Muscle layer of colon (tissue), 2 donors: Measurements from ENCODE around the gene EEPD1.

Source experiments
- H3K27ac ChIP-seq: one replicate; pipeline ENCODE4 v1.7.0; 2013; ENCODE audit warnings: low read depth, mild to moderate bottlenecking, low read length, moderate library complexity
- H3K27me3 ChIP-seq, 2 donors: one replicate each; pipeline ENCODE4 v1.7.0; 2013; ENCODE audit warnings: low read length in 2 of 2, mild to moderate bottlenecking in 2 of 2; ENCODE audit not compliant: insufficient read depth in 2 of 2, control insufficient read depth in 1 of 2
- H3K36me3 ChIP-seq: one replicate; pipeline ENCODE4 v1.7.0; 2013; ENCODE audit warnings: mild to moderate bottlenecking, low read length; ENCODE audit not compliant: insufficient read depth
- H3K4me1 ChIP-seq: one replicate; pipeline ENCODE4 v1.7.0; 2013; ENCODE audit warnings: mild to moderate bottlenecking, low read length; ENCODE audit not compliant: insufficient read depth
- H3K4me3 ChIP-seq, 2 donors: one replicate each; pipeline ENCODE4 v1.7.0; 2013; ENCODE audit warnings: low read length in 2 of 2, low read depth in 1 of 2, mild to moderate bottlenecking in 1 of 2, moderate library complexity in 1 of 2
- H3K9ac ChIP-seq: one replicate; pipeline ENCODE4 v1.7.0; 2013; ENCODE audit warnings: low read length
- H3K9me3 ChIP-seq: one replicate; pipeline ENCODE4 v1.7.0; 2013; ENCODE audit warnings: mild to moderate bottlenecking, low read length
- donor health status: abdominal sarcoma.
- donor health status: Adenocarcinoma of cecum.

EEPD1 gene

DNA sequence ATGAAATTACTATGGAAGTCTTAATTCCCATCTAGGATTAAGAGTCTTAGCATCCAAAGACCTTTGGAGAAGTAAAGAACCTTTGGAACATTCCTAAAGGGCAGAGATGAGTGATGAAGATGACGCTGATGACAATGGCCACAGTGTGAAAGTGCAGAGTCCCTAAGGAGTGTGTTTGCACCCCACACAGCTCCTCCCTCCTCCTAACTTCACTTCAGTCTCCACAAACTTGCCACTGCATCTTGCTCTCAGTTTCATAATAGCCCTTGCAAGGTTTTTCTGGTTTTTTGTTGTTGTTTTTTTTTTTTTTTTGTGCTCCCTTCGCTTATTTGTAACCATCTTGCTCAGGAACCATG, 119.1 kb downstream of the EEPD1 start:
- Histone ChIP-seq H3K27ac (no peak overlapping the region), H3K9ac (no peak overlapping the region), H3K4me1 (peaks cover 20% of the 10 kb centered on the region), H3K27me3 (no peaks in the 10 kb centered on the region), H3K36me3 (no peaks in the 10 kb centered on the region), H3K9me3 (no peaks in the 10 kb centered on the region), H3K4me3 (no peak overlapping the region)

DNA sequence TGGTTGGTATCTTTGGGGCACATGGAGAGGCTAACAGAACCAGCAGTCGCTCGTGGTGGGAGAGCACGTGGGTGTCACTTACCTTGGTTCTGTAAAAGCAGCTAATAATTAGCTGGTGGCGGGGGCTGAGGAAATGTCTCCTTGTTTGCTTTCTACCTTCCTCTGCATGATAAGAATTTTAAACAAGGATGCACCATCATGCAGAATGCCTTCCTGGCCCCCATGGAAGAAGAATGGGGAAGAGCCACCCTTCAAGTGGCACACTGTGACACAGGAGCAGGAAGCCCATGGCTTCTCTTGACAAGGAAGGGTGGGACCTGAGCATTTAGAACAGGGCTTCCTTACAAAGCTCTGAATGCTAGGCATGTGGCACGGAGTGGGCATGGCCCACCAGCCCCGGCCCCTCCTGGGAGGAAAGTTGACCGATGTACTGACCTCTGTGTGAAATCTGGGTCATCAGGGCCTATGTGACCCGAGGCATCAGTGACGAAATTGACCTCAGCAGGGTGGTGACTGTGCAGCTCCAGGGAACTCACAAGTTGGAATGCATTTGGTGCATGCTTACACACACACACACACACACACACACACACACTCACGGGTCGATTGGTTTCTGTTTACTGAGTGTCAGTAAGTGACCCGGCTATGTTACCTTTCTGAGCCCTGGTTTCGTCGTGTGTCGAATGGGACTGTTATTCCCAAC, 119.7 kb downstream of the EEPD1 start:
- Histone ChIP-seq H3K27me3 (no peaks in the 10 kb centered on the region), H3K9me3 (no peaks in the 10 kb centered on the region), H3K4me1 (peaks cover 25% of the 10 kb centered on the region), H3K36me3 (no peaks in the 10 kb centered on the region), H3K9ac (no peak overlapping the region), H3K4me3 (no peak overlapping the region), H3K27ac (no peak overlapping the region)

- no peak overlapping the region for H3K27ac ChIP-seq
- no peak overlapping the region for H3K9ac ChIP-seq
- H3K36me3 ChIP-seq = no peaks in the 10 kb centered on the region
- H3K27me3 ChIP-seq = no peaks in the 10 kb centered on the region
- H3K9me3 ChIP-seq = no peaks in the 10 kb centered on the region
- H3K4me3 ChIP-seq = no peak overlapping the region
- peaks cover 30% of the 10 kb centered on the region for H3K4me1 ChIP-seq
These were observed 120.8 kb downstream of the EEPD1 start for GRCh38 chr7:36273836-36274235.

DNA sequence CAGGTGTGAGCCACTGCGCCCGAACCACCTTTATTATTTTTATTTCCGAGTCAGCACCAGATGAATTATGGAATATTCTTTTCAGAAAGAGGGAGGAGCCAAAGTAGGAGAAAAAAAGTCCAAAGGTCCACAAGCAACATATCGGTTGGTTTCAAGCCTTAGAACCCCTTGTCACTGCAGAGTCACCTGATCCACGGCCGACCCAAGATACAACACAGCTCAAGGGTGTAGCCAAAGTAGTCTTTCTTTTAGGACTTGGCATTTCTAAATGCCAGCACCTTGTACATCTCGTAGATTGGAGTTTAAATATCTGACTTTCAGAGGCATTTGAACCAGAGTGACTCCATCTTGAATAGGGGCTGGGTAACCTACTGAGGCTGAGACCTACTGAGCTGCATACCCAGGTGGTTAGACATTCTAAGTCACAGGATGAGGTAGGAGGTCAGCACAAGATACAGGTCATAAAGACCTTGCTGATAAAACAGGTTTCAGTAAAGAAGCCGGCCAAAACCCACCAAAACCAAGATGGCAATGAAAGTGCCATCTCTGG, 122.8 kb downstream of the EEPD1 start:
- H3K9ac ChIP-seq = no peak overlapping the region
- H3K4me1 ChIP-seq = peaks cover 48% of the 10 kb centered on the region
- no peaks in the 10 kb centered on the region for H3K9me3 ChIP-seq
- H3K27ac ChIP-seq = no peak overlapping the region
- no peak overlapping the region for H3K4me3 ChIP-seq
- H3K27me3 ChIP-seq = no peaks in the 10 kb centered on the region
- no peaks in the 10 kb centered on the region for H3K36me3 ChIP-seq

DNA sequence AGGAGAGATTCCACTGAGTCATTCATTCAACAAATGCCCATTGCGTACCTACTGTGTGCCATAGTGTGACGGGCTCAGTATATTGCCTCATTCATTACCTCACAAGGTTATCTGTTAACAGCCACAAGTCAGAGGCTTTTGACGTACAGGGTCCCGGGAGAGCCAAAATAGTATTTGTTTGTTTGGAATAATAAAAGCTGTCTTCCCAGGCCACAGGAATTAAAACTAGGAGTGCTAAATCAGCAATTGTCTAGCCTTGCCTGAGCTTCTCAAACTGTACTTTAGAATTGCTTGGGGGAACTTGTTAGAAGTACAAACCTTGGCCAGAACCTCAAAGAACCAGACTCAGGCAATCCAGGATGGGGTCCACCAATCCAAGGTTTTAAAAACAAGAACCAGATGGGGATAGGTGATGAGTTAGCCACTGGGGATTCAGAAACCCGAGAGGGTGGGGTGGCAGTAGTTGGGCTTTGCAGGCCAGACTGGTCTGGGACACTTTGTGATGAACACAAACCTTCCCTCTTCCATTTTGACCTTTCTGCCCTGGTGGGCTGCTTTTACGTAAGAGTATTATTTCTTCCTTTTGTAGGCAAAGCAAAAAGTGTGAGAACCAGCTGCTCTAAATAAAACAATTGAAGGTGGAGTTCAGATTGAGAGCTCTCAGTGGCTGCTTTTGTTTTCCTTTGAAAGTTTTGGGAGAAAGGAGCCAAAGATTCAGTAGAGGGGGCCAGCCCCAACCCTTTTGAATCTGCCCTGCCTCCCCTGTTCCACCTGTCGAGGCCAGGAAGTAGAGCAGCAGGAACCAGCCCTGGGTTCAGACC, 123.6 kb downstream of the EEPD1 start:
- Histone ChIP-seq H3K36me3 (no peaks in the 10 kb centered on the region), H3K27ac (peak overlapping the region; percentile 7), H3K27me3 (no peaks in the 10 kb centered on the region), H3K4me1 (peaks cover 56% of the 10 kb centered on the region), H3K4me3 (no peak overlapping the region), H3K9me3 (no peaks in the 10 kb centered on the region), H3K9ac (no peak overlapping the region)

GRCh38 chr7:36277249-36277542, 124.1 kb downstream of the EEPD1 start:
- Histone ChIP-seq H3K9ac (no peak overlapping the region), H3K27me3 (no peaks in the 10 kb centered on the region), H3K9me3 (no peaks in the 10 kb centered on the region), H3K27ac (peak overlapping the region; percentile 12), H3K4me3 (no peak overlapping the region), H3K4me1 (peaks cover 60% of the 10 kb centered on the region), H3K36me3 (no peaks in the 10 kb centered on the region)

GRCh38 chr7:36278069-36278619, 125.1 kb downstream of the EEPD1 start:
- Histone ChIP-seq H3K4me1 (peaks cover 62% of the 10 kb centered on the region), H3K4me3 (peak overlapping the region in 1 of 2 donors; percentile 4), H3K27ac (peak overlapping the region; percentile 43)

DNA sequence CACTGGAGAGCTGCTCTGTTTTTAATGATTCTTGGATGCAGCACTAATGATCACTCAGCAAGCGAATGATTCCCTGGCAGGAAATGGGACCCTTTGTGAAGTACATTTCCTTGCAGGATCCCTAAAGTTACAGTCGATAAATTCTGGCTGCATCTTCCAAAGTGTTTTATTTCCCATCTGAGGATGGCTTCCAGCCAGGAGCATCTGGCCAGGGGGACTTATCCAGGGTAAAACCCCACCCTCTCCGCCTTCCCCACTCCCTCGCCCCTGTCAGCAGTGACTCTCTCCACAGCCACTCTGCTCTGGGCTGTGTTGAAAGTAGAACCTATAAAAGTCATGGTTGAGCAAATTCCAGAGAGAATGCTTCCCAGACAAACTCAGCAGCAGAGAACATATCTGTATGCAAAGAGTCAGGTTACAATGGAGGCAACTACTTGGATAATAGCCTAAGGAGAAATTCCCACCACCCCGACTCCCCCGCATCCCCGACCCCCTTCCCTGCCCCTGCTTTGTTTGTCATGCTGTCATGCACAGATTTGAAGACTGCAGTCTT, 125.6 kb downstream of the EEPD1 start:
- Histone ChIP-seq H3K27ac (peak overlapping the region; percentile 68), H3K9ac (no peak overlapping the region), H3K4me3 (peak overlapping the region in 1 of 2 donors; percentile 4), H3K36me3 (no peaks in the 10 kb centered on the region), H3K9me3 (no peaks in the 10 kb centered on the region), H3K27me3 (no peaks in the 10 kb centered on the region), H3K4me1 (peaks cover 58% of the 10 kb centered on the region)

More at GRCh38 chr7:36278069-36278619, 125.1 kb downstream of the EEPD1 start:
- Histone ChIP-seq H3K36me3 (no peaks in the 10 kb centered on the region), H3K9ac (no peak overlapping the region), H3K9me3 (no peaks in the 10 kb centered on the region), H3K27me3 (no peaks in the 10 kb centered on the region)

- Histone ChIP-seq H3K9ac (no peak overlapping the region), H3K36me3 (no peaks in the 10 kb centered on the region), H3K4me1 (peaks cover 58% of the 10 kb centered on the region), H3K27me3 (no peaks in the 10 kb centered on the region), H3K4me3 (no peak overlapping the region), H3K27ac (peak overlapping the region; percentile 68), H3K9me3 (no peaks in the 10 kb centered on the region)
These were observed 126.3 kb downstream of the EEPD1 start for GRCh38 chr7:36279200-36279925.

DNA sequence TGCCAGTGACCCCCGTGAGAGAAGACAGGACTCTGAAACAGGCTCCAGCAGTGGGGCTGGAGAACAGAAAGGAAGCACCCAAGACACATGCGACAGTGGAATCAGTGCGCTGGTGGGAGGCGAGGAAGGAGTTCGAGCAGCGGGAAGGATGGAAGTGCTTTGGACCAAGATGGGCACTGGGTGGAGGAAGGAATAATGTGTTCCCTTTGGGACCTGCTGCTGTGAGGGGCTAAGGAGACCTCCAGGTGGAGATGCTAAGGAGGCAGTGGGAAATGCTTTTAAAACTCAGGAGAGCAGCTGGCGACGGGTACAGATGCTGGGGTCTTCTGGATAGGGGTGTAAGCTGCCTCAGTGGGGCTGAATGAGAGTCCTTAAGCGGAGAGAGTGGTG, 126.9 kb downstream of the EEPD1 start:
- peaks cover 58% of the 10 kb centered on the region for H3K4me1 ChIP-seq
- H3K36me3 ChIP-seq = no peaks in the 10 kb centered on the region
- peak overlapping the region; percentile 68 for H3K27ac ChIP-seq

More for the DNA sequence above, 126.9 kb downstream of the EEPD1 start:
- H3K9me3 ChIP-seq = no peaks in the 10 kb centered on the region
- no peak overlapping the region for H3K9ac ChIP-seq
- no peaks in the 10 kb centered on the region for H3K27me3 ChIP-seq
- peak overlapping the region in 1 of 2 donors; percentile 41 for H3K4me3 ChIP-seq
